K562 (cell line): Measurements from ENCODE around the gene CCNC. TPM values are rescaled to one million over a fixed set of nuclear protein-coding genes. Genes with fewer than 3 reads are reported as not detected.

Experiments used
- CLOCK ChIP-seq: fragments of 250-450 bp; sonication (Bioruptor Pico); IDR thresholded peaks from 2 replicates; pipeline ENCODE4 v1.4.0; 2020; ENCODE audit warnings: mild to moderate bottlenecking, moderate library complexity, borderline replicate concordance
- FOXJ2 ChIP-seq: fragments of 200-800 bp; sonication (Bioruptor generic); IDR thresholded peaks from 2 replicates; pipeline ENCODE4 v1.6.1; 2016; ENCODE audit warnings: missing genetic modification characterization, missing compliant biosample characterization
- MAFG ChIP-seq: fragments of 450-650 bp; conservative IDR thresholded peaks from 2 replicates; pipeline ENCODE4 v1.6.1; 2016; ENCODE audit warnings: missing genetic modification characterization, missing compliant biosample characterization
- TSHZ1 ChIP-seq: fragments of 250-450 bp; sonication (Bioruptor Pico); IDR thresholded peaks from 2 replicates; pipeline ENCODE4 v1.4.0; 2020; ENCODE audit warnings: mild to moderate bottlenecking, moderate library complexity
- ZBTB11 ChIP-seq, 3 experiments: fragments of 200-800 bp in 1 of 3; fragments of 250-450 bp in 1 of 3; fragments of 450-650 bp in 1 of 3; sonication (Bioruptor Pico) in 1 of 3; sonication (Bioruptor generic) in 1 of 3; formaldehyde crosslinking in 1 of 3; IDR thresholded peaks; 2 replicates each; pipeline versions ENCODE4 v1.6.1 to v1.8.0; 2016 to 2022; ENCODE audit warnings: mild to moderate bottlenecking in 2 of 3, missing genetic modification characterization in 2 of 3, missing compliant biosample characterization in 1 of 3, moderate library complexity in 1 of 3
- ZKSCAN1 ChIP-seq: fragments of 150-350 bp; IDR thresholded peaks from 2 replicates; pipeline ENCODE4 v1.6.1; 2016; ENCODE audit warnings: low read depth, low read length
- ZNF274 ChIP-seq: IDR thresholded peaks from 2 replicates; pipeline ENCODE4 v1.6.1; 2011; ENCODE audit warnings: low read depth, mild to moderate bottlenecking, low read length, moderate library complexity, borderline replicate concordance
- ZNF318 ChIP-seq, 2 experiments: fragments of 450-650 bp; IDR thresholded peaks; 2 replicates each; pipeline ENCODE4 v1.6.1; 2016; ENCODE audit warnings: mild to moderate bottlenecking in 2 of 2, borderline replicate concordance in 1 of 2, low read depth in 1 of 2, moderate library complexity in 1 of 2
- polyA plus RNA-seq, 8 experiments: library from polyadenylated mRNA; depleted of rRNA in 4 of 8; stranded (reverse) in 5 of 8; unstranded in 3 of 8; fragments of >200 nt; fragmentation: Nextera tagmentation in 2 of 8; fragmentation: Illumina TruSeq in 1 of 8; extraction: Ambion mirVana in 2 of 8; extraction: Trizol in 1 of 8; gene quantifications; 2 replicates each; pipeline versions ENCODE4 v1.2.1 to v1.2.3, GENCODE V29; 2011 to 2014; ENCODE audit warnings: inconsistent platforms in 1 of 8, missing spikeins in 1 of 8
- total RNA-seq, 7 experiments: library from RNA; depleted of rRNA in 6 of 7; stranded (reverse); fragments of >200 nt in 6 of 7; fragmentation: Illumina TruSeq in 2 of 7; extraction: Trizol in 2 of 7; gene quantifications; 2 replicates each; pipeline versions ENCODE4 v1.2.1 to v1.2.3, GENCODE V29; 2011 to 2021; ENCODE audit warnings: low replicate concordance in 1 of 7

CCNC gene
- total and polyA plus RNA-seq, 9 of the 15 experiments (the other 6 are each of a cell fraction or from before 2014, with no cell fraction given): 68.7 to 177 (median 99.6) TPM

- TF ChIP-seq ZNF318 (IDR thresholded peaks at IDR 0.05; ENCODE audit: borderline replicate concordance in 1 of 2, low read depth in 1 of 2) (no peak), ZKSCAN1 (no peak), ZBTB11 (CRISPR knock-in tag; IDR thresholded peaks at IDR 0.05) (no peak), FOXJ2 (no peak), MAFG (tag) (peak; percentile 90), CLOCK (CRISPR knock-in tag) (no peak), ZNF274 (no peak), TSHZ1 (CRISPR knock-in tag) (no peak)
Measured at GRCh38 chr6:99611148-99611547, 42.7 kb upstream of the CCNC start (continued).
